ENCODE data around the gene SDR42E1. TPM values are rescaled to one million over a fixed set of nuclear protein-coding genes. Genes with fewer than 3 reads are reported as not detected.

The SDR42E1 gene
- total and polyA plus RNA-seq, 2 of the 13 experiments (the other 11 are each of a cell fraction or from before 2014, with no cell fraction given) = 0.01 to 0.13 TPM

GRCh38 chr16:81996664-81997509 is 14.4 kb downstream of the SDR42E1 start (continued):
- TF ChIP-seq CTCF (CRISPR knock-in tag; IDR thresholded peaks at IDR 0.05) (peak; percentile 39), HNRNPK (IDR thresholded peaks at IDR 0.05; ENCODE audit: low read depth, low read length, poor library complexity, severe bottlenecking) (no peak), KDM5A (IDR thresholded peaks at IDR 0.05; ENCODE audit: borderline replicate concordance, low read length) (no peak), STAT6 (CRISPR knock-in tag; IDR thresholded peaks at IDR 0.05; ENCODE audit: borderline replicate concordance) (no peak), ZSCAN29 (CRISPR knock-in tag; conservative IDR thresholded peaks at IDR 0.05) (no peak), DMTF1 (CRISPR knock-in tag; IDR thresholded peaks at IDR 0.05) (no peak), YEATS4 (CRISPR knock-in tag; IDR thresholded peaks at IDR 0.05; ENCODE audit: borderline replicate concordance) (no peak), NFYB (CRISPR knock-in tag; IDR thresholded peaks at IDR 0.05) (no peak), FOSL2 (CRISPR knock-in tag; IDR thresholded peaks at IDR 0.05) (peak; percentile 87), HNF1A (IDR thresholded peaks at IDR 0.05; ENCODE audit: low read depth) (no peak), HNF1A (CRISPR knock-in tag; IDR thresholded peaks at IDR 0.05; ENCODE audit: borderline replicate concordance) (no peak), ZNF891 (CRISPR knock-in tag; IDR thresholded peaks at IDR 0.05) (no peak), ZFP82 (CRISPR knock-in tag; IDR thresholded peaks at IDR 0.05; ENCODE audit: borderline replicate concordance) (no peak), ZBTB25 (CRISPR knock-in tag; IDR thresholded peaks at IDR 0.05) (no peak), MTA3 (CRISPR knock-in tag; IDR thresholded peaks at IDR 0.05) (no peak), SMAD1 (CRISPR knock-in tag; IDR thresholded peaks at IDR 0.05; ENCODE audit: borderline replicate concordance, low read depth) (no peak)
